GM18868 (cell line): ENCODE data around the gene CAND1.
"Not testable (repeated sequence)": the region's sequence is repeated elsewhere in the genome, so short reads cannot be mapped to it uniquely, and the experiment has no call there.

Experiments used
- ATAC-seq: cut with Tn5 transposase; IDR thresholded peaks from one replicate; pipeline ENCODE4 v1.9.1; 2021; ENCODE audit warnings: mild to moderate bottlenecking, moderate library complexity; ENCODE audit not compliant: unreplicated experiment

The CAND1 gene

GRCh38 chr12:67338426-67338825 lies 69.3 kb downstream of the CAND1 start:
- no peak for ATAC-seq

- ATAC-seq, result no peak
Observed at GRCh38 chr12:67339530-67339929, 70.4 kb downstream of the CAND1 start.

- ATAC-seq, result not testable (repeated sequence)
Observed at GRCh38 chr12:67341086-67341485, 71.9 kb downstream of the CAND1 start.

- ATAC-seq, result no peak
Observed at GRCh38 chr12:67344979-67345710, 76.0 kb downstream of the CAND1 start.

GRCh38 chr12:67348683-67349082 lies 79.5 kb downstream of the CAND1 start:
- ATAC-seq, result no peak

GRCh38 chr12:67352682-67353081 lies 83.5 kb downstream of the CAND1 start:
- no peak for ATAC-seq

- peak; percentile 43 for ATAC-seq
Observed at GRCh38 chr12:67354322-67354721, 85.2 kb downstream of the CAND1 start.

- no peak for ATAC-seq
Observed at GRCh38 chr12:67354966-67355365, 85.8 kb downstream of the CAND1 start.

GRCh38 chr12:67355428-67356379 lies 86.5 kb downstream of the CAND1 start:
- peak; percentile 34 for ATAC-seq

- ATAC-seq, result no peak
Observed at GRCh38 chr12:67356380-67356774, 87.2 kb downstream of the CAND1 start.

GRCh38 chr12:67357376-67358125 lies 88.4 kb downstream of the CAND1 start:
- ATAC-seq, result no peak

- peak; percentile 82 for ATAC-seq
Observed at GRCh38 chr12:67358781-67359338, 89.7 kb downstream of the CAND1 start.

- no peak for ATAC-seq
Observed at GRCh38 chr12:67362526-67362925, 93.4 kb downstream of the CAND1 start.

- no peak for ATAC-seq
Observed at GRCh38 chr12:67364228-67364627, 95.1 kb downstream of the CAND1 start.

GRCh38 chr12:67365131-67365530 lies 96.0 kb downstream of the CAND1 start:
- ATAC-seq, result no peak

- ATAC-seq, result peak; percentile 53
Observed at GRCh38 chr12:67367843-67368242, 98.7 kb downstream of the CAND1 start.
